Mesendoderm (in vitro differentiated cells): ENCODE results near the gene DCBLD1.

Source experiments
- DNase-seq: peaks from one replicate; pipeline ENCODE4 v3.0.0; 2013
- H2AK5ac ChIP-seq: 2 replicates; pipeline ENCODE4 v1.6.1; 2013; ENCODE audit warnings: low read length, inconsistent platforms
- H2BK120ac ChIP-seq: 2 replicates; pipeline ENCODE4 v1.6.1; 2013; ENCODE audit warnings: low read depth, mild to moderate bottlenecking, low read length, moderate library complexity, mixed read lengths
- H2BK15ac ChIP-seq: replicated peaks from 2 replicates; pipeline ENCODE4 v1.6.1; 2013; ENCODE audit warnings: low read depth, mild to moderate bottlenecking, moderate library complexity
- H2BK5ac ChIP-seq: 2 replicates; pipeline ENCODE4 v1.6.1; 2013; ENCODE audit warnings: low read length, inconsistent platforms
- H3K18ac ChIP-seq: 2 replicates; pipeline ENCODE4 v1.6.1; 2013; ENCODE audit warnings: mild to moderate bottlenecking, low read length, mixed read lengths
- H3K23ac ChIP-seq: one replicate; pipeline ENCODE4 v1.6.1; 2013; ENCODE audit warnings: low read length
- H3K27ac ChIP-seq: 2 replicates; pipeline ENCODE4 v1.5.1; 2013; ENCODE audit warnings: low read depth, mild to moderate bottlenecking, inconsistent platforms, low read length, moderate library complexity
- H3K27me3 ChIP-seq: 2 replicates; pipeline ENCODE4 v1.6.1; 2013; ENCODE audit warnings: low read length, control low read depth, mild to moderate bottlenecking, inconsistent platforms; ENCODE audit not compliant: insufficient read depth, poor library complexity
- H3K36me3 ChIP-seq: 2 replicates; pipeline ENCODE4 v1.6.1; 2013; ENCODE audit warnings: low read length, inconsistent platforms; ENCODE audit not compliant: control insufficient read depth, insufficient read depth
- H3K4ac ChIP-seq: one replicate; pipeline ENCODE4 v1.6.1; 2013; ENCODE audit warnings: low read depth, mild to moderate bottlenecking, low read length, moderate library complexity
- H3K4me1 ChIP-seq: 2 replicates; pipeline ENCODE4 v1.6.1; 2013; ENCODE audit warnings: low read depth, low read length, inconsistent platforms; ENCODE audit not compliant: control insufficient read depth
- H3K4me2 ChIP-seq: 2 replicates; pipeline ENCODE4 v1.6.1; 2013; ENCODE audit warnings: low read length
- H3K4me3 ChIP-seq: 2 replicates; pipeline ENCODE4 v1.5.1; 2013; ENCODE audit warnings: mild to moderate bottlenecking, low read length
- H3K56ac ChIP-seq: one replicate; pipeline ENCODE4 v1.6.1; 2013; ENCODE audit warnings: low read length
- H3K79me1 ChIP-seq: 2 replicates; pipeline ENCODE4 v1.6.1; 2013; ENCODE audit warnings: low read length, inconsistent platforms
- H3K79me2 ChIP-seq: 2 replicates; pipeline ENCODE4 v1.6.1; 2013; ENCODE audit warnings: mild to moderate bottlenecking, low read length; ENCODE audit not compliant: control insufficient read depth, insufficient read depth
- H3K9ac ChIP-seq: 2 replicates; pipeline ENCODE4 v1.6.1; 2013; ENCODE audit warnings: low read length, inconsistent platforms
- H4K5ac ChIP-seq: one replicate; pipeline ENCODE4 v1.6.1; 2013; ENCODE audit warnings: low read length
- H4K8ac ChIP-seq: one replicate; pipeline ENCODE4 v1.6.1; 2013; ENCODE audit warnings: low read depth, mild to moderate bottlenecking, control low read depth, low read length, moderate library complexity
- WGBS: extraction: QIAGEN DNeasy Blood & Tissue Kit; methylation state at CpG from one replicate; pipeline ENCODE4 v1.1.7; 2013; ENCODE audit warnings: low lambda C conversion rate, missing lambda C conversion rate; ENCODE audit not compliant: insufficient coverage; ENCODE audit errors: extremely low coverage; 5-methylcytosine and 5-hydroxymethylcytosine counted together

Gene DCBLD1

DNA sequence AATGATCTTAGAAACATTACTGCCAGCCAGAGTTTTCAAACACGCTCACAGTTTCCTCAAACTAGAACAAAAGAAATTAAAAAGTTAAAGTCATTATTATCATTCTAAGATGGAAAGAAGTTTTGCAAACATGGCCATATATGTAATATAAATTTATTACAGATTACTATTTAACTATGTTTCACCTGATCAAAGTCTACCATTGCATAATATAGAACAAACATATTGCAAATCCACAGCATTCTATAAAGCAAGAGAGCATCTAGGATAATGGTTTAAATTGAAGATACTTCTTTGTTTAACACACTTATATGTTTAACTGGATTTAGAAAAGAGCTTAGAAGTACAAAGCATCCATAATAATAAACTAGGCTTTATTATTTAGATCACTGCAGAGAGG is 26.2 kb upstream of the DCBLD1 start:
- H3K4me1 ChIP-seq: no peaks in the 10 kb centered on the region
- no peak for DNase-seq
- H3K9ac ChIP-seq: no peak overlapping the region
- H3K18ac ChIP-seq: no peak overlapping the region
- no peak overlapping the region for H2BK120ac ChIP-seq
- H3K4ac ChIP-seq: no peak overlapping the region
- no peaks in the 10 kb centered on the region for H3K79me1 ChIP-seq
- no peaks in the 10 kb centered on the region for H3K79me2 ChIP-seq
- H3K4me3 ChIP-seq: no peak overlapping the region
- H2BK5ac ChIP-seq: no peak overlapping the region
- H3K27me3 ChIP-seq: no peaks in the 10 kb centered on the region
- no peak overlapping the region for H2AK5ac ChIP-seq
- H3K27ac ChIP-seq: no peak overlapping the region
- H4K5ac ChIP-seq: no peak overlapping the region
- no peak overlapping the region for H3K4me2 ChIP-seq
- no peak overlapping the region for H2BK15ac ChIP-seq
- H3K23ac ChIP-seq: no peak overlapping the region
- H3K36me3 ChIP-seq: no peaks in the 10 kb centered on the region
- H3K56ac ChIP-seq: no peak overlapping the region
- no CpG with 5 or more reads among the region's 1 CpG for WGBS
- no peak overlapping the region for H4K8ac ChIP-seq

DNA sequence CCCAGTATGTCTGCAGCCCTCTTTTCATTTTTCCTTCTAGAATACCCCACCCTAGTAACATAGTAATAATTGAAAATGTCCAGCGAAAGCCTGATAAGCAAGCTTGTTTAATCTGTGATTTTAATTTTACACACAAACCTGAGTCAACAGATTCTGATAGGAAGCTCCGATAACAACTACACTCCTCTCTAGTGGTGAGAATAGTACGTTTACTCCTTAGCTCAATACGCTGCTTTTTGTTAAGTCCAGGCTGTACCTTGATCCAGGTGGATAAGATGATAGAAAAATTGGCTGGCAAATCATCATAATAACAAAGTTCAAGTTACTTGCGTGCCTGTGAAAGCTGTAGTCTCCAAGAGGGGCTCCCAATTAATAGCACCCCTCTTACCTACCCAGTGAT is 25.5 kb upstream of the DCBLD1 start:
- Histone ChIP-seq H2BK5ac (no peak overlapping the region), H3K4me1 (no peaks in the 10 kb centered on the region), H3K18ac (no peak overlapping the region), H4K8ac (no peak overlapping the region), H3K79me2 (no peaks in the 10 kb centered on the region), H3K79me1 (no peaks in the 10 kb centered on the region), H2BK120ac (no peak overlapping the region), H3K36me3 (no peaks in the 10 kb centered on the region), H3K4me3 (no peak overlapping the region), H3K4me2 (no peak overlapping the region), H2BK15ac (no peak overlapping the region), H4K5ac (no peak overlapping the region), H3K4ac (no peak overlapping the region), H2AK5ac (no peak overlapping the region), H3K27ac (no peak overlapping the region), H3K23ac (no peak overlapping the region), H3K56ac (no peak overlapping the region), H3K9ac (no peak overlapping the region), H3K27me3 (no peaks in the 10 kb centered on the region)
- WGBS: no CpG with 5 or more reads among the region's 5 CpGs
- no peak for DNase-seq

DNA sequence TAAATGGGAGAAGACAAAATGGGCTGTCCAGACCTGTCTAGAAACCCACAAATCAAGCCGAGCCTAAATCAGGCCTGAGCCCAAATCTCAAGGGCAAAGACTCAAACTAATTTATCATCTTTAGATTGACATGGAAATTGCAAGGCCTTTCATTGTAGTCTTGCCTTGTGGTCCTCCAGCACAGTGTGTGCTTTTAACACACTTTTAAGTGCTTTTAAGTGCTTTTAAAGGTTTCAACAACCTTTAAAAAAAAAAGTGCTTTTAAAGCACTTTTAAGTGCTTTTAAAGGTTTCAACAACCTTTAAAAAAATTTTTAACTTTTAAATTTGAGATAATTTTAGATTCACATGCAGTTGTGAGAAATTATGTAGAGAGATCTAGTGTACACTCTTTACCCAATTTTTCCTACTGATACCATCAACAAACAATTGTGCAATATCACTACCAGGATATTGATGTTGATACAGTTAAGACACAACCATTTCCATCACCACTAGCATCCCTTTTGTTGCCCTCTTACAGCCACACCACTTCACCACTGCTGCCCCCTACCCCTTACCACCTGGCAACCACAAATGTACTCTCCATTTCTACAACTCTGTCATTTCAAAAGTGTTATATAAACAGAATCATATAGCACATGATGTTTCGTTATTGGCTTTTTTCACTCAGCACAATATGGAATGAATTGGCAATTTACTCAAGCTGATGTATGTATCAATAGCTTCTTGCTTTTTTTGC is 23.1 kb upstream of the DCBLD1 start:
- WGBS: no CpG with 5 or more reads among the region's 2 CpGs
- no peak overlapping the region for H2AK5ac ChIP-seq
- H2BK120ac ChIP-seq: no peak overlapping the region
- no peaks in the 10 kb centered on the region for H3K4me1 ChIP-seq
- no peak overlapping the region for H3K23ac ChIP-seq
- H3K9ac ChIP-seq: no peak overlapping the region
- H2BK15ac ChIP-seq: no peak overlapping the region
- no peaks in the 10 kb centered on the region for H3K36me3 ChIP-seq
- H3K4me3 ChIP-seq: no peak overlapping the region
- no peaks in the 10 kb centered on the region for H3K79me2 ChIP-seq
- H4K5ac ChIP-seq: no peak overlapping the region
- H3K27me3 ChIP-seq: no peaks in the 10 kb centered on the region
- H3K18ac ChIP-seq: no peak overlapping the region
- no peak overlapping the region for H3K4ac ChIP-seq
- H4K8ac ChIP-seq: no peak overlapping the region
- no peak overlapping the region for H3K27ac ChIP-seq
- H2BK5ac ChIP-seq: no peak overlapping the region
- no peaks in the 10 kb centered on the region for H3K79me1 ChIP-seq
- no peak overlapping the region for H3K4me2 ChIP-seq
- no peak overlapping the region for H3K56ac ChIP-seq
- DNase-seq: no peak

DNA sequence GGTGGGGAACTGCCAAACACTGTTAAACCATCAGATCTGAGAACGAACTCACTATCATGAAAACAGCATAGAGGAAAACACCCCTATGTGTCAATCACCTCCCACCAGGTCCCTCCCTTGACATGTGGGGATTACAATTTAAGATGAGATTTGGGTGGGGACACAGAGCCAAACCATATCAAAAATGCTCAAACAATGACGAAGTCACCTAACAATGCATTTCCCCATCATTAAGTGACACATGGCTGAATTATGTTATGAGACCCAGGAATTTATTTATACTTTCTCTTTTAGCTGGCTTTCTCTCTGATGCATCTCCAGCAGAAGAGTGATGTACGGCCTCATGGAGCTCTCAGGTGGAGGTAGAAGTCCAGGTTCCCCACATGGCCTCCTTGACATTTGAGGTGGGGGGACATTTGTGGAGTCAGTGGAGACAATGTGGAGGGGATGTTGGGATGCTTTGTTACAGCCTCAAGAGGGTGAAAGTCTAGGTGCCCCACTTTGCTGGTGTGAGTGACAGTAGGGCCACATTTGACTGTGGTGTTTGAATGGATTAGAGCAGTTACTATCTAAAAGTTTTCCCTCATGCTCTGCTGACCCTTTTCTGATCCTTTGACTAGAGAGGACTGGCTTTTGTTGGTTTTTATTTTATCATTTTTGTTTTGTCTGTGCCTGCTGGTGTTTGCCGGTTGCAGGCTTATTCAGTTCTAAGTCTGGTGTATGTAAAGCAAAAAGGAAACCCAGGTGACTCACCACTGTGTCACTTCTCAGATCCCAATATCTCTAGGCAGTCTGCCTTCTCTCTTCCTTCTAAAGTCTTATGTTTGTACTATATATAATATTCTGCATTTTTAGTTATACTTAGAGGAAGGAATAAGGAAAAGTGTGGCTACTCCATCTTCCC is 18.5 kb upstream of the DCBLD1 start:
- Histone ChIP-seq H4K8ac (no peak overlapping the region), H3K23ac (no peak overlapping the region), H3K4me2 (no peak overlapping the region), H3K27ac (no peak overlapping the region), H3K27me3 (no peaks in the 10 kb centered on the region), H3K9ac (no peak overlapping the region), H3K79me2 (no peaks in the 10 kb centered on the region), H3K79me1 (no peaks in the 10 kb centered on the region), H4K5ac (no peak overlapping the region), H2BK120ac (no peak overlapping the region), H3K36me3 (no peaks in the 10 kb centered on the region), H3K4ac (no peak overlapping the region), H3K56ac (no peak overlapping the region), H3K4me3 (no peak overlapping the region), H2BK15ac (no peak overlapping the region), H3K4me1 (no peaks in the 10 kb centered on the region), H2AK5ac (no peak overlapping the region), H2BK5ac (no peak overlapping the region), H3K18ac (no peak overlapping the region)
- WGBS: no CpG with 5 or more reads among the region's 4 CpGs
- no peak for DNase-seq

DNA sequence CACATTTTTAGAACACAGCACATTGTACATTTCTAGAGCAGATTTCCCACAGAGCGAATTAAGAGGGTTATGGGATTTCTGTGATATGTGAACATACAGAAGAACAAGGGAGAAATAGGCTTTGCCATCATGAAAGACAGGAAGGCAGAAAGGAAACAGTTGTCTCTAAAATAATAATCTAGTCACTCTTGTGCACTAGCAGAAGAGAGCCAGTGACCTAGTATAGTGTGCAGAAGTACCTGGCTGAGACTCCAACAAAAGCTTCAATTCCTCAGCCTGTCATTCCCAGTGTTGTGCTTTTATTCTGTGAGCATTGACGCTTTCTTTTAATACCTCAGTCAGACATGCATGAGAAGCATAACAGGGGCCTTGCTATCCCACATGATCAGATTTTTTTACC is 17.8 kb upstream of the DCBLD1 start:
- H2BK120ac ChIP-seq: no peak overlapping the region
- no peak overlapping the region for H3K27ac ChIP-seq
- H3K23ac ChIP-seq: no peak overlapping the region
- no peak overlapping the region for H2BK5ac ChIP-seq
- no peak overlapping the region for H3K4ac ChIP-seq
- no peak overlapping the region for H4K5ac ChIP-seq
- H2AK5ac ChIP-seq: no peak overlapping the region
- H3K18ac ChIP-seq: no peak overlapping the region
- no peaks in the 10 kb centered on the region for H3K36me3 ChIP-seq
- no peak overlapping the region for H3K9ac ChIP-seq
- H2BK15ac ChIP-seq: no peak overlapping the region
- no peak for DNase-seq
- H3K56ac ChIP-seq: no peak overlapping the region
- no peaks in the 10 kb centered on the region for H3K27me3 ChIP-seq
- no peak overlapping the region for H3K4me3 ChIP-seq
- H3K79me2 ChIP-seq: no peaks in the 10 kb centered on the region
- H3K79me1 ChIP-seq: no peaks in the 10 kb centered on the region
- H3K4me1 ChIP-seq: no peaks in the 10 kb centered on the region
- no peak overlapping the region for H3K4me2 ChIP-seq
- H4K8ac ChIP-seq: no peak overlapping the region
- WGBS: no CpG with 5 or more reads among the region's 2 CpGs
